Endometrial microvascular endothelial cells (primary cell): ENCODE results near the gene DMWD. TPM values are rescaled to one million over a fixed set of nuclear protein-coding genes. Genes with fewer than 3 reads are reported as not detected.

Experiments
- total RNA-seq: library from RNA; depleted of rRNA; stranded (reverse); fragments of >200 nt; gene quantifications from one replicate; pipeline ENCODE4 v1.2.3, GENCODE V29; 2015; ENCODE audit errors: inconsistent ontology term

DMWD gene
- total RNA-seq, 1 donor from 2014 or later: 40.3 TPM

Other genes with a start within 250 kb of the DMWD start
- gene OPA3, start 208.0 kb downstream of the DMWD start, total RNA-seq: 10.6 TPM
- 42.0 TPM for gene GPR4, start 190.6 kb downstream of the DMWD start, total RNA-seq
- gene EML2, start 153.4 kb downstream of the DMWD start, total RNA-seq: 24.0 TPM
- gene GIPR, start 124.6 kb downstream of the DMWD start, total RNA-seq: not detected
- 239 TPM for gene SNRPD2, start 100.9 kb downstream of the DMWD start, total RNA-seq
- gene QPCTL, start 100.2 kb downstream of the DMWD start, total RNA-seq: 21.3 TPM
- 10.7 TPM for gene FBXO46, start 61.9 kb downstream of the DMWD start, total RNA-seq
- not detected for gene MEIOSIN, start 59.4 kb downstream of the DMWD start, total RNA-seq
- 6.8 TPM for gene SIX5, start 23.6 kb downstream of the DMWD start, total RNA-seq
- 8.6 TPM for gene DMPK, start 10.4 kb downstream of the DMWD start, total RNA-seq
- gene RSPH6A, start 22.5 kb upstream of the DMWD start, total RNA-seq: not detected
- gene SYMPK, start 70.3 kb upstream of the DMWD start, total RNA-seq: 44.8 TPM
- gene FOXA3, start 71.5 kb upstream of the DMWD start, total RNA-seq: not detected
- gene IRF2BP1, start 93.3 kb upstream of the DMWD start, total RNA-seq: 13.6 TPM
- 0.84 TPM for gene MYPOP, start 109.8 kb upstream of the DMWD start, total RNA-seq
- gene NANOS2, start 121.9 kb upstream of the DMWD start, total RNA-seq: not detected
- gene NOVA2, start 181.0 kb upstream of the DMWD start, total RNA-seq: 8.8 TPM
- 4.9 TPM for gene CCDC61, start 202.6 kb upstream of the DMWD start, total RNA-seq
- gene PGLYRP1, start 230.2 kb upstream of the DMWD start, total RNA-seq: not detected
- not detected for gene IGFL4, start 248.2 kb upstream of the DMWD start, total RNA-seq